SK-N-SH treated with all-trans-retinoic acid at 6 μM for 48 hours (cell line): ENCODE data around the gene RNF2.
A peak's percentile ranks its signal among the peaks of the same experiment; 100 is the strongest.

Experiments used
- ATAC-seq: fragments of 200-7000 bp; cut with Tn5 transposase; 3 replicates; pipeline ENCODE4 v1.9.1; 2020; ENCODE audit warnings: mild to moderate bottlenecking, moderate library complexity
- ARNTL ChIP-seq: fragments of 450-650 bp; formaldehyde crosslinking; IDR thresholded peaks from 2 replicates; pipeline ENCODE4 v1.5.0; 2020; ENCODE audit warnings: low read depth, mild to moderate bottlenecking, moderate library complexity, borderline replicate concordance
- BACH2 ChIP-seq: fragments of 250-450 bp; sonication (Bioruptor Pico); IDR thresholded peaks from 2 replicates; pipeline ENCODE4 v1.9.0; 2021; ENCODE audit warnings: mild to moderate bottlenecking, borderline replicate concordance
- CSDC2 ChIP-seq: fragments of 250-450 bp; sonication (Bioruptor Pico); IDR thresholded peaks from 2 replicates; pipeline ENCODE4 v1.5.0; 2020; ENCODE audit warnings: mild to moderate bottlenecking, moderate library complexity
- CSRNP3 ChIP-seq: fragments of 250-450 bp; sonication (Bioruptor Pico); IDR thresholded peaks from 2 replicates; pipeline ENCODE4 v1.5.1; 2021; ENCODE audit warnings: mild to moderate bottlenecking, moderate library complexity
- GLIS3 ChIP-seq: fragments of 250-450 bp; sonication (Bioruptor Pico); IDR thresholded peaks from 2 replicates; pipeline ENCODE4 v1.5.0; 2020; ENCODE audit warnings: mild to moderate bottlenecking, moderate library complexity
- TOX ChIP-seq: fragments of 250-450 bp; sonication (Bioruptor Pico); IDR thresholded peaks from 2 replicates; pipeline ENCODE4 v1.8.0; 2021; ENCODE audit warnings: mild to moderate bottlenecking, moderate library complexity, borderline replicate concordance
- TSHZ2 ChIP-seq: fragments of 250-450 bp; sonication (Bioruptor Pico); IDR thresholded peaks from 2 replicates; pipeline ENCODE4 v1.5.0; 2020; ENCODE audit warnings: mild to moderate bottlenecking, moderate library complexity
- ZFP3 ChIP-seq: fragments of 250-450 bp; sonication (Bioruptor Pico); IDR thresholded peaks from 2 replicates; pipeline ENCODE4 v1.5.0; 2020; ENCODE audit warnings: mild to moderate bottlenecking, moderate library complexity
- ZNF565 ChIP-seq: fragments of 450-650 bp; formaldehyde crosslinking; conservative IDR thresholded peaks from 2 replicates; pipeline ENCODE4 v1.5.0; 2020; ENCODE audit warnings: low read depth, mild to moderate bottlenecking, moderate library complexity
- TF ChIP-seq, protein P1 (sequence below): fragments of 250-450 bp; sonication (Bioruptor Pico); IDR thresholded peaks from 2 replicates; pipeline ENCODE4 v1.5.1; 2020; ENCODE audit warnings: low read depth, mild to moderate bottlenecking, moderate library complexity

Gene RNF2

DNA sequence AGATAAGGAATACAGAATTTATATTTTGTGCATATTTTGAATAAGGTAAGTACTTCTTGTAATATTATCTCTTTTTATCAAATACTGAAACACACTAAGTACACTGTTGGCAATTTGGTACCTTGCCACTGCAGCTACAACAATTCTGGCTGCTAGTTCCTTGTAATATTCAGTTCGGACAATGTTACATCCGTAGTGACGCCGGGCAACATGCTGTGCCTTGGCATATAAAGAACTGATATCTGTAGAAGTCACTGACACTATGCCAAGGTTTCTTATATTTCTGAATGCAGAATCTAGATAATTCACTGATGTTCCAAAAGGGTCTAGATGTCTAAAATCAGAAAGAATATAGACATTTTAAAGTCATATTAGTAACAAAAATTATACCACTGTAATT lies 93.9 kb downstream of the RNF2 start:
- no peak for TF ChIP-seq ZNF565 (CRISPR knock-in tag)
- no peak for ATAC-seq

GRCh38 chr1:185144233-185144632 lies 98.9 kb downstream of the RNF2 start:
- ATAC-seq, result peak; percentile 98
- TF ChIP-seq BACH2 (no peak), TOX (CRISPR knock-in tag) (no peak; the same call in 1 of the 2 replicates), ARNTL (CRISPR knock-in tag) (no peak), GLIS3 (CRISPR knock-in tag) (no peak), TSHZ2 (CRISPR knock-in tag) (no peak), CSRNP3 (CRISPR knock-in tag) (no peak), CSDC2 (CRISPR knock-in tag) (no peak)
- TF ChIP-seq, protein P1, sequence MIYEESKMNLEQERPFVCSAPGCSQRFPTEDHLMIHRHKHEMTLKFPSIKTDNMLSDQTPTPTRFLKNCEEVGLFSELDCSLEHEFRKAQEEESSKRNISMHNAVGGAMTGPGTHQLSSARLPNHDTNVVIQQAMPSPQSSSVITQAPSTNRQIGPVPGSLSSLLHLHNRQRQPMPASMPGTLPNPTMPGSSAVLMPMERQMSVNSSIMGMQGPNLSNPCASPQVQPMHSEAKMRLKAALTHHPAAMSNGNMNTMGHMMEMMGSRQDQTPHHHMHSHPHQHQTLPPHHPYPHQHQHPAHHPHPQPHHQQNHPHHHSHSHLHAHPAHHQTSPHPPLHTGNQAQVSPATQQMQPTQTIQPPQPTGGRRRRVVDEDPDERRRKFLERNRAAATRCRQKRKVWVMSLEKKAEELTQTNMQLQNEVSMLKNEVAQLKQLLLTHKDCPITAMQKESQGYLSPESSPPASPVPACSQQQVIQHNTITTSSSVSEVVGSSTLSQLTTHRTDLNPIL (CRISPR knock-in tag), result no peak
- TF ChIP-seq, all 23 proteins: peak for 0

- ATAC-seq, result no peak
- TF ChIP-seq ZFP3 (CRISPR knock-in tag), result no peak
These were observed 105.9 kb downstream of the RNF2 start for GRCh38 chr1:185151215-185151614.
